IPS-11a (cell line): ENCODE measurements around the gene ADGRD1.

Experiments
- H3K4me3 ChIP-seq: one replicate; pipeline ENCODE4 v1.5.1; 2013; ENCODE audit warnings: low read depth, low read length, control low read depth

The ADGRD1 gene

GRCh38 chr12:131130311-131130911, 176.7 kb downstream of the ADGRD1 start:
- no peak overlapping the region for H3K4me3 ChIP-seq

GRCh38 chr12:131131077-131131807, 177.5 kb downstream of the ADGRD1 start:
- H3K4me3 ChIP-seq: no peak overlapping the region

- H3K4me3 ChIP-seq: no peak overlapping the region
Observed at GRCh38 chr12:131131808-131132117, 178.1 kb downstream of the ADGRD1 start.

- no peak overlapping the region for H3K4me3 ChIP-seq
Observed at GRCh38 chr12:131132118-131132892, 178.6 kb downstream of the ADGRD1 start.

GRCh38 chr12:131133015-131133905, 179.6 kb downstream of the ADGRD1 start:
- no peak overlapping the region for H3K4me3 ChIP-seq

- H3K4me3 ChIP-seq: no peak overlapping the region
Observed at GRCh38 chr12:131133994-131134393, 180.3 kb downstream of the ADGRD1 start.

- no peak overlapping the region for H3K4me3 ChIP-seq
Observed at GRCh38 chr12:131134523-131135310, 181.0 kb downstream of the ADGRD1 start.

GRCh38 chr12:131135311-131135785, 181.6 kb downstream of the ADGRD1 start:
- H3K4me3 ChIP-seq: no peak overlapping the region

- no peak overlapping the region for H3K4me3 ChIP-seq
Observed at GRCh38 chr12:131135786-131136538, 182.3 kb downstream of the ADGRD1 start.

- H3K4me3 ChIP-seq: no peak overlapping the region
Observed at GRCh38 chr12:131136539-131136872, 182.8 kb downstream of the ADGRD1 start.

- no peak overlapping the region for H3K4me3 ChIP-seq
Observed at GRCh38 chr12:131137009-131137835, 183.5 kb downstream of the ADGRD1 start.

- no peak overlapping the region for H3K4me3 ChIP-seq
Observed at GRCh38 chr12:131137836-131138637, 184.3 kb downstream of the ADGRD1 start.

GRCh38 chr12:131138638-131139362, 185.1 kb downstream of the ADGRD1 start:
- no peak overlapping the region for H3K4me3 ChIP-seq

- H3K4me3 ChIP-seq: no peak overlapping the region
Observed at GRCh38 chr12:131139363-131140068, 185.8 kb downstream of the ADGRD1 start.

- no peak overlapping the region for H3K4me3 ChIP-seq
Observed at GRCh38 chr12:131140069-131140435, 186.3 kb downstream of the ADGRD1 start.

- H3K4me3 ChIP-seq: no peak overlapping the region
Observed at GRCh38 chr12:131140697-131141096, 187.0 kb downstream of the ADGRD1 start.

- no peak overlapping the region for H3K4me3 ChIP-seq
Observed at GRCh38 chr12:131141514-131141913, 187.8 kb downstream of the ADGRD1 start.
